Ovary (tissue), 3 donors: ENCODE results near the gene FAM234A.

Experiments
- POLR2A ChIP-seq: fragments of 450-650 bp; IDR thresholded peaks from one replicate; pipeline ENCODE4 v1.6.1; 2017; ENCODE audit warnings: antibody characterized with exemption, mild to moderate bottlenecking, moderate library complexity
- TF ChIP-seq, protein P1 (sequence below), 3 donors: fragments of 450-650 bp in 2 of 3; fragments of 200-600 bp in 1 of 3; IDR thresholded peaks; one replicate each; pipeline versions ENCODE4 v1.5.1 to v1.8.0; 2016 to 2022; ENCODE audit warnings: antibody characterized with exemption in 3 of 3, mild to moderate bottlenecking in 1 of 3
- donor health status: DM: no; HTN: no; CAD: no.

DNA sequence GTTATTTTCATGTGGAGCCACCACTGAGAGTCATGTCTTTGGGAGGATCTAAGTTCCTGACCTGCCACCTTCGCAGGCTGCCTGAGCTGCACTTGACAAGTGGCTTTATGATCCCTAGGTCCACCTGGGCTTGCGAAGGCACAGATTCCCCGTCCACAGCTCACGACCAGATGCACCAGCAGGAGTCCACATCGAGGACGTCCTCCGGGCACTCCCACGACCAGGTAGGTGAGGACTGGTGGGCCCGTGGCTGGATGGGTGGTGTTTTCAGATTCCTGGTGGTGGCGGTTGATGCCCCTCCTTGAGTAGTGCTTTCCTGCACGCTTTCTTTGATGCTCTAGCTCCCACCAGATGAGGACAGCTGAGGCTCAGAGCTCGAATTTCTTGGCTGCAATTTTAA, 14.8 kb downstream of the FAM234A start:
- TF ChIP-seq POLR2A = no peak
- TF ChIP-seq, protein P1, sequence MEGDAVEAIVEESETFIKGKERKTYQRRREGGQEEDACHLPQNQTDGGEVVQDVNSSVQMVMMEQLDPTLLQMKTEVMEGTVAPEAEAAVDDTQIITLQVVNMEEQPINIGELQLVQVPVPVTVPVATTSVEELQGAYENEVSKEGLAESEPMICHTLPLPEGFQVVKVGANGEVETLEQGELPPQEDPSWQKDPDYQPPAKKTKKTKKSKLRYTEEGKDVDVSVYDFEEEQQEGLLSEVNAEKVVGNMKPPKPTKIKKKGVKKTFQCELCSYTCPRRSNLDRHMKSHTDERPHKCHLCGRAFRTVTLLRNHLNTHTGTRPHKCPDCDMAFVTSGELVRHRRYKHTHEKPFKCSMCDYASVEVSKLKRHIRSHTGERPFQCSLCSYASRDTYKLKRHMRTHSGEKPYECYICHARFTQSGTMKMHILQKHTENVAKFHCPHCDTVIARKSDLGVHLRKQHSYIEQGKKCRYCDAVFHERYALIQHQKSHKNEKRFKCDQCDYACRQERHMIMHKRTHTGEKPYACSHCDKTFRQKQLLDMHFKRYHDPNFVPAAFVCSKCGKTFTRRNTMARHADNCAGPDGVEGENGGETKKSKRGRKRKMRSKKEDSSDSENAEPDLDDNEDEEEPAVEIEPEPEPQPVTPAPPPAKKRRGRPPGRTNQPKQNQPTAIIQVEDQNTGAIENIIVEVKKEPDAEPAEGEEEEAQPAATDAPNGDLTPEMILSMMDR (IDR thresholded peaks at IDR 0.05) = no peak
